HepG2 (cell line): Measurements from ENCODE around the gene LIPC. TPM values are rescaled to one million over a fixed set of nuclear protein-coding genes. Genes with fewer than 3 reads are reported as not detected.

ENCODE experiments used
- ATAC-seq: fragments of 200-7000 bp; cut with Tn5 transposase; 3 replicates; pipeline ENCODE4 v1.9.1; 2020; ENCODE audit warnings: mild to moderate bottlenecking, moderate library complexity
- BruUV-seq: library from RNA; stranded (reverse); fragments of 400-500 nt; replicated peaks from 2 replicates; lab custom pipeline; 2021; lab: Mats Ljungman, UMichigan
- CTCF ChIA-PET: fragments of 300-600 bp; formaldehyde crosslinking; extraction: SDS; loops from one replicate; lab custom pipeline; 2021; ENCODE audit warnings: low total read pairs, inconsistent platforms, low intra/inter-chr PET ratio; lab: Yijun Ruan, JAX
- POLR2A ChIA-PET: fragments of 350-600 bp; sonication (Branson Sonifier 250); formaldehyde crosslinking; loops from one replicate; lab custom pipeline; 2020; ENCODE audit warnings: antibody characterized with exemption, inconsistent platforms; lab: Yijun Ruan, JAX
- DNase-seq: peaks from one replicate; pipeline ENCODE4 v3.0.0-alpha.2; 2015; ENCODE audit warnings: low spot score
- FAIRE-seq: peaks from 3 replicates; lab custom pipeline; 2011; peaks lifted over from hg19 to GRCh38; lab: Jason Lieb, UNC
- H2AFZ ChIP-seq: one replicate; pipeline ENCODE4 v1.6.1; 2011; ENCODE audit warnings: low read length, inconsistent platforms
- H3K27ac ChIP-seq: fragments of 300-600 bp; 3 replicates; pipeline ENCODE4 v1.8.0; 2011; ENCODE audit warnings: mixed run types, mild to moderate bottlenecking, mixed read lengths, low read length, inconsistent platforms; ENCODE audit not compliant: insufficient read depth; ENCODE audit errors: extremely low read length
- H3K27me3 ChIP-seq, 2 experiments: fragments of 200-600 bp in 1 of 2; 2 replicates in 1 of 2; 3 replicates in 1 of 2; pipeline versions ENCODE4 v1.6.0 to v1.8.0; 2011; ENCODE audit warnings: low read length in 2 of 2, mild to moderate bottlenecking in 2 of 2, moderate library complexity in 2 of 2, inconsistent platforms in 1 of 2; ENCODE audit not compliant: insufficient read depth in 2 of 2, control insufficient read depth in 1 of 2
- H3K36me3 ChIP-seq, 2 experiments: fragments of 200-600 bp in 1 of 2; replicated peaks in 1 of 2; 2 replicates in 1 of 2; 3 replicates in 1 of 2; pipeline versions ENCODE4 v1.5.1 to v1.8.0; 2011; ENCODE audit warnings: low read length in 2 of 2, inconsistent platforms in 1 of 2; ENCODE audit not compliant: insufficient read depth in 2 of 2, control insufficient read depth in 1 of 2
- H3K4me1 ChIP-seq: 2 replicates; pipeline ENCODE4 v1.5.1; 2012; ENCODE audit warnings: low read length, inconsistent platforms; ENCODE audit not compliant: insufficient read depth
- H3K4me2 ChIP-seq: 2 replicates; pipeline ENCODE4 v1.6.0; 2011; ENCODE audit warnings: low read depth, low read length, inconsistent platforms
- H3K4me3 ChIP-seq, 3 experiments: fragments of 200-600 bp in 1 of 3; sonication (generic), shearing (Covaris generic) in 1 of 3; replicated peaks in 1 of 3; 2 replicates each; pipeline ENCODE4 v1.5.1; 2011 to 2016; ENCODE audit warnings: low read length in 3 of 3, inconsistent platforms in 2 of 3, low read depth in 2 of 3, mild to moderate bottlenecking in 2 of 3, control low read depth in 1 of 3, mixed read lengths in 1 of 3; ENCODE audit not compliant: insufficient read depth in 1 of 3
- H3K79me2 ChIP-seq: one replicate; pipeline ENCODE4 v1.6.1; 2011; ENCODE audit warnings: low read length, inconsistent platforms; ENCODE audit not compliant: insufficient read depth
- H3K9ac ChIP-seq: 2 replicates; pipeline ENCODE4 v1.6.0; 2011; ENCODE audit warnings: mild to moderate bottlenecking, low read depth, low read length, inconsistent platforms; ENCODE audit not compliant: insufficient read depth
- H3K9me3 ChIP-seq: 2 replicates; pipeline ENCODE4 v1.5.1; 2012; ENCODE audit warnings: mild to moderate bottlenecking, low read length
- H4K20me1 ChIP-seq: 2 replicates; pipeline ENCODE4 v1.6.0; 2011; ENCODE audit warnings: inconsistent platforms, mild to moderate bottlenecking, low read length, moderate library complexity; ENCODE audit not compliant: insufficient read depth
- GATA4 ChIP-seq: sonication (generic); IDR thresholded peaks from 2 replicates; pipeline ENCODE4 v1.6.1; 2016; ENCODE audit warnings: antibody characterized with exemption, low read depth, borderline replicate concordance
- GATAD1 ChIP-seq: IDR thresholded peaks from 2 replicates; pipeline ENCODE4 v1.6.1; 2016; ENCODE audit warnings: missing genetic modification reagents, missing compliant biosample characterization
- PLSCR1 ChIP-seq: sonication (generic); formaldehyde crosslinking; IDR thresholded peaks from 2 replicates; pipeline ENCODE4 v1.5.0; 2020; ENCODE audit warnings: missing genetic modification reagents, mild to moderate bottlenecking, borderline replicate concordance
- TRIM22 ChIP-seq: fragments of 450-650 bp; IDR thresholded peaks from 2 replicates; pipeline ENCODE4 v1.6.1; 2017
- ZBTB40 ChIP-seq, 2 experiments: fragments of 450-650 bp in 1 of 2; sonication (generic) in 1 of 2; formaldehyde crosslinking in 1 of 2; IDR thresholded peaks; 2 replicates each; pipeline versions ENCODE4 v1.6.1 to v1.8.0; 2016 to 2022; ENCODE audit warnings: antibody characterized with exemption in 1 of 2, mild to moderate bottlenecking in 1 of 2, missing genetic modification reagents in 1 of 2
- ZNF609 ChIP-seq: sonication (generic); formaldehyde crosslinking; IDR thresholded peaks from 2 replicates; pipeline ENCODE4 v1.4.0; 2020; ENCODE audit warnings: mild to moderate bottlenecking, missing genetic modification reagents, borderline replicate concordance
- WGBS: methylation state at CpG from one replicate; pipeline ENCODE4 v1.1.6; 2017; ENCODE audit warnings: low lambda C conversion rate; 5-methylcytosine and 5-hydroxymethylcytosine counted together
- in situ Hi-C: cut with HindIII; loops from 2 replicates; pipeline ENCODE4 v1.10.0; 2017; ENCODE audit warnings: low pct_unique_long_range_greater_than_20kb; ENCODE audit not compliant: extremely low pct_ligation_motif_present
- intact Hi-C: fragments of 100-400 bp; cut with micrococcal nuclease; formaldehyde crosslinking; loops from one replicate; pipeline ENCODE4 v1.10.0; 2022; ENCODE audit not compliant: unreplicated experiment
- polyA plus RNA-seq, 8 experiments: library from polyadenylated mRNA; depleted of rRNA in 3 of 8; stranded (reverse) in 7 of 8; unstranded in 1 of 8; fragments of >200 nt; fragmentation: Illumina TruSeq in 4 of 8; extraction: Trizol in 4 of 8; gene quantifications; 2 replicates each; pipeline versions ENCODE4 v1.2.1 to v1.2.3, GENCODE V29; 2011 to 2016; ENCODE audit warnings: low read depth in 4 of 8, missing spikeins in 1 of 8, mixed read lengths in 1 of 8; ENCODE audit not compliant: insufficient read depth in 1 of 8
- total RNA-seq, 5 experiments: library from RNA; depleted of rRNA; stranded (reverse); fragments of >200 nt; fragmentation: Illumina TruSeq; extraction: Trizol; gene quantifications; 2 replicates each; pipeline ENCODE4 v1.2.3, GENCODE V29; 2016; ENCODE audit warnings: low read depth in 1 of 5

LIPC gene
- total and polyA plus RNA-seq, 2 of the 13 experiments (the other 11 are each of a cell fraction or from before 2014, with no cell fraction given) = 26.0 to 38.0 TPM

DNA sequence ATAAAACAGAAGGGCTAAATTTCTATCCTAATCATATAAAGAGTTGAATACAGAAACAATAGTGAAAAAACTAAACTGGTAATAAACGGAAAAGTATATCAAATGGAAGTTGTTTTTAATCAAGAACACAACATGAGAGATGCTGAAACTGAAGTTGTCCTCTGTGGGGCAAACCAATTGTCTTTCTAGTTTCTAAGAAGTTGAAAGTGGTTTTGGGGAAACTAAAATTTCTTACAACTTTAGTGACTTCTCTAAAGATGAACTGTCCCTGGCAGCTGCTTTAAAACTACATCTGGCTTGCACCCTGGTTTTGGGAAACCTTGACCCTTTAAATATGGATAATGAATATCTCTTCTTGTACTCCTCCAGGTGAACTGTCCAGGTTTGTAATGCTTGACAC lies 162.1 kb downstream of the LIPC start (continued):
- TF ChIP-seq PLSCR1 (no peak), ZNF609 (CRISPR knock-in tag) (no peak)

DNA sequence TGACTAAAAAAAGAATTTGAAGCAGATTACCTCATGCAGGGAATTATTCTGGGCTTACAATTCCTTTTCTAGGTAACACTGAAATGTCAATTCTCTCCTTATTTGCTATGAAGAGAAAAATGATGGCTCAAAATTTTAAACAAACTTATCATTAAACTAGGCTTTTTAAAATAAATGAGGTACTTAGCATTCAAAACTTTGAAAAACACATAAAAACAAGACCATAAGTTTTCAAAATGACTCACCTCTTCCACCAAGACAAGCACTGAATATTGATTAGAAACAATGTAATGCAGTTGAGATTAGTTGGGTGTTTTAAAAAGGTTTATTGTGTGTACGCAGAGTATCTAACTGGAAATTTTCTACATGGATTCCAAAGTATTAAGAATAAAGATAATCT lies 163.1 kb downstream of the LIPC start:
- BruUV-seq = no TSS peak
- Histone ChIP-seq H3K9ac (no peak overlapping the region), H3K36me3 (peaks cover 2 to 19% of the 10 kb centered on the region in 2 experiments; a peak in 2 of 5 replicates), H3K27ac (no peak overlapping the region), H3K4me3 (no peak overlapping the region), H3K4me1 (no peaks in the 10 kb centered on the region), H3K9me3 (no peaks in the 10 kb centered on the region), H2AFZ (no peak overlapping the region), H4K20me1 (no peaks in the 10 kb centered on the region), H3K4me2 (no peak overlapping the region), H3K27me3 (no peaks in the 10 kb centered on the region), H3K79me2 (no peaks in the 10 kb centered on the region)
- 97% methylated on average over 1 of the region's 1 CpG for WGBS
- intact Hi-C loops = no loop called here
- ChIA-PET POLR2A (no interaction called here), CTCF (no interaction called here)
- DNase-seq (no peak), FAIRE-seq (no peak), ATAC-seq (no peak)
- in situ Hi-C loops = no loop called here
- TF ChIP-seq ZBTB40 (IDR thresholded peaks at IDR 0.05) (no peak), ZBTB40 (CRISPR knock-in tag; IDR thresholded peaks at IDR 0.05) (no peak), TRIM22 (no peak), GATA4 (no peak), GATAD1 (CRISPR knock-in tag) (no peak)
